Measurements from ENCODE around the gene LYSET. TPM values are rescaled to one million over a fixed set of nuclear protein-coding genes. Genes with fewer than 3 reads are reported as not detected.

LYSET gene
- total and polyA plus RNA-seq, 2 of the 4 experiments (the other 2 are of a cell fraction) = 6.3 to 10.2 TPM

DNA sequence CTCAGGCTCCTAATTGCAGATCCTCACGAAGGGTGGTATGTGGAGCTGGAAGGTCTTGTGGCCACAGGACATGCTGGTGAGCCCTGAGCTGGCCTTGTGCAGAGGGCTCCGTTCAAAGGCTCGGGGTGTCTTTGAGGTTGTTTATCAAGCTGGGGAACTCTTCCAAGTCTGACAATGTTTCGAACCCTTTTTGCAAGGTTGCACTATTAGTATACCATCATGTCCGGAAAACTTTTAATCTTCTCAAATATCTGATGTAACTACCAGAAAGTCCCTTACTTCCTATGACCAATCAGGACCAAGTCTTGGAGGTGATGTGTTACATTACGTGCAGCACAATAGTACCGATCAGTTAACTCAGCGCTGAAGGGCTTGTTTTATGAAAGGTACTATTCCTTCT, 43.4 kb downstream of the LYSET start:
- H3K56ac ChIP-seq (ENCODE audit: extremely low read depth, insufficient read depth, low read length) = no peak overlapping the region
- H3K4me1 ChIP-seq (ENCODE audit: control insufficient read depth, insufficient read depth, low read length) = peaks cover 2% of the 10 kb centered on the region; the same call in 1 of the 2 replicates
- H3K9ac ChIP-seq (ENCODE audit: low read depth, low read length) = no peak overlapping the region
- BruUV-seq (replicated peaks) = no TSS peak
- H3K4me2 ChIP-seq (ENCODE audit: low read depth, low read length) = no peak overlapping the region
- H3K4ac ChIP-seq (ENCODE audit: low read depth, low read length) = no peak overlapping the region
- no peaks in the 10 kb centered on the region for H3K27me3 ChIP-seq (ENCODE audit: control insufficient read depth, insufficient read depth, low read length)
- H3K9me1 ChIP-seq (ENCODE audit: insufficient read depth, low read length) = peaks cover 9% of the 10 kb centered on the region; the same call in 1 of the 2 replicates
- no peak overlapping the region for H2BK5ac ChIP-seq (ENCODE audit: low read depth, low read length, poor library complexity, severe bottlenecking)
- H3K27ac ChIP-seq (ENCODE audit: insufficient read depth, low read length) = no peak overlapping the region
- CTCF ChIA-PET = no interaction called here
- H3K4me3 ChIP-seq (ENCODE audit: insufficient read depth, low read depth, low read length) = no peak overlapping the region
- intact Hi-C loops (cut with micrococcal nuclease) = no loop called here
- H3K18ac ChIP-seq (ENCODE audit: low read depth, low read length) = no peak overlapping the region
- no peak overlapping the region for H4K8ac ChIP-seq (ENCODE audit: low read depth in 2 of 2, low read length in 2 of 2)
- no peaks in the 10 kb centered on the region for H3K9me3 ChIP-seq (ENCODE audit: control insufficient read depth, insufficient read depth, low read length)
- no peak overlapping the region for H4K5ac ChIP-seq (ENCODE audit: low read depth, low read length)
- H4K20me1 ChIP-seq (ENCODE audit: insufficient read depth, low read length) = no peaks in the 10 kb centered on the region
- H2BK15ac ChIP-seq (ENCODE audit: low read depth, low read length) = no peak overlapping the region
- H3K23ac ChIP-seq (ENCODE audit: low read depth, low read length) = no peak overlapping the region
- DNase-seq (no peak), ATAC-seq (ENCODE audit: low read depth) (no peak)
- POLR2A ChIA-PET (ENCODE audit: unreplicated experiment) = no interaction called here
- no peak overlapping the region for H2BK20ac ChIP-seq (ENCODE audit: low read depth, low read length)
- peaks cover 19% of the 10 kb centered on the region for H3K36me3 ChIP-seq (ENCODE audit: control insufficient read depth, insufficient read depth, low read length)
- in situ Hi-C loops (cut with MboI; ENCODE audit: low sequenced_read_pairs) = no loop called here
- TF ChIP-seq NFE2L2 (IDR thresholded peaks at IDR 0.05; ENCODE audit: low read depth, low read length) = no peak
- no peak for TF ChIP-seq MAZ (IDR thresholded peaks at IDR 0.05; ENCODE audit: borderline replicate concordance, low read depth, low read length)
- TF ChIP-seq USF2 (IDR thresholded peaks at IDR 0.05; ENCODE audit: low read depth, low read length) = no peak
- TF ChIP-seq RFX5 (IDR thresholded peaks at IDR 0.05; ENCODE audit: low read depth, low read length) = no peak
- TF ChIP-seq CEBPB (IDR thresholded peaks at IDR 0.05; ENCODE audit: low read depth, low read length) = no peak
- no peak for TF ChIP-seq SMC3 (IDR thresholded peaks at IDR 0.05; ENCODE audit: low read depth, low read length)
- peak; percentile 55; the same call in 1 of the 2 replicates for TF ChIP-seq MAFK (IDR thresholded peaks at IDR 0.05; ENCODE audit: low read depth, low read length)
- no peak for TF ChIP-seq BHLHE40 (IDR thresholded peaks at IDR 0.05; ENCODE audit: low read depth, low read length)
- H3K14ac ChIP-seq (replicated peaks; ENCODE audit: low read depth, low read length) = no peak overlapping the region
- no peaks in the 10 kb centered on the region for H3K79me1 ChIP-seq (ENCODE audit: low read depth in 1 of 2, low read length in 2 of 2)
- H2AK9ac ChIP-seq (replicated peaks; ENCODE audit: low read depth, low read length, poor library complexity) = no peak overlapping the region
- H4K91ac ChIP-seq (ENCODE audit: insufficient read depth, low read depth, low read length) = no peak overlapping the region
- no peak overlapping the region for H2AK5ac ChIP-seq (ENCODE audit: low read depth, low read length)
- no CpG with 5 or more reads among the region's 8 CpGs for WGBS, 2 experiments (ENCODE audit: extremely low coverage in 2 of 2, insufficient read length in 1 of 2)
- dilution Hi-C loops (cut with HindIII; ENCODE audit: low sequenced_read_pairs, unreplicated experiment) = no loop called here
- no peak overlapping the region for H2BK120ac ChIP-seq (ENCODE audit: low read depth, low read length)
- H2AFZ ChIP-seq (replicated peaks; ENCODE audit: low read length, poor library complexity) = no peak overlapping the region

Data from IMR-90 (cell line).